HuH-7 (cell line): ENCODE measurements around the gene SLC7A6OS.

Experiments used
- DNase-seq: peaks from one replicate; pipeline ENCODE4 v3.0.0; 2011; ENCODE audit warnings: low spot score

The SLC7A6OS gene

DNA sequence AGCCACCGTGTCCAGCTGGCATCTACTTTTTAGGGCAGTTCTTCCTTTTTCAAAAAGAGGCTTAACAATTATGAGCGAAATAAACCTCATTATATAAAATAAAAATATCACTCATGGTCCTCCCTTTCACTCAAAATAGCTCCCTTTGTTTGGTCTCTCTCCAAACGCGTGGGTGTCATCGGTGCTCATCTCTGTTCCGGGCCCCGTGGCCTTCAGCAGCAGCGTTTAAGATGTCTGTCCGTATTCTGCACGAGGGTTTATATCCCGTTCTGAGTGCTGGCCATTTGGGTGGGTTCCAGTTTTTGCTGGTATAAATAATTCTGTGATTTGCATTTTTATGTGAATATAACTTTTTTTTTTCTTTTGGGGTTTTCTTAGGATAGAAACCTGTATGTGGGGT is 33.5 kb upstream of the SLC7A6OS start:
- no peak for DNase-seq

- no peak for DNase-seq
These were observed 32.4 kb upstream of the SLC7A6OS start for GRCh38 chr16:68343137-68343536.

GRCh38 chr16:68342620-68343019 is 31.9 kb upstream of the SLC7A6OS start:
- DNase-seq = no peak

DNA sequence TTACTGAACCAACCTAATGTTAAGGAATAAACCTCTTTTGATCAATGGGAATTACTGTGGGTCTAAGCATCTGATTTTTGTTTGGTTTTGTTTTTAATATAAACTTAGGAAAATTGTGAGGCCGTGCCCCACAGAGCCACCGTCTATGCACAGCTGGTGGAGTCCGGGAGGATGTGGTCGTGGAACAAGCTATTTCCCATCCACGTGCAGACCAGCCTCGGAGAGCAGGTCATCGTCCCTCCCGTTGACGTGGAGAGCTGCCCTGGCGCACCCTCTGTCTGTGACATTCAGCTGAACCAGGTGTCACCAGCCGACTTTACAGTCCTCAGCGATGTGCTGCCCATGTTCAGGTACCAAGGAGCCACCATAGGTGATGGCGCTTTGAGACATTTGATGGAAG is 28.5 kb upstream of the SLC7A6OS start:
- DNase-seq = no peak

- DNase-seq = no peak
These were observed 27.8 kb upstream of the SLC7A6OS start for GRCh38 chr16:68338326-68339119.

GRCh38 chr16:68335175-68335574 is 24.4 kb upstream of the SLC7A6OS start:
- no peak for DNase-seq

GRCh38 chr16:68332411-68333121 is 21.8 kb upstream of the SLC7A6OS start:
- peak; percentile 59 for DNase-seq

DNA sequence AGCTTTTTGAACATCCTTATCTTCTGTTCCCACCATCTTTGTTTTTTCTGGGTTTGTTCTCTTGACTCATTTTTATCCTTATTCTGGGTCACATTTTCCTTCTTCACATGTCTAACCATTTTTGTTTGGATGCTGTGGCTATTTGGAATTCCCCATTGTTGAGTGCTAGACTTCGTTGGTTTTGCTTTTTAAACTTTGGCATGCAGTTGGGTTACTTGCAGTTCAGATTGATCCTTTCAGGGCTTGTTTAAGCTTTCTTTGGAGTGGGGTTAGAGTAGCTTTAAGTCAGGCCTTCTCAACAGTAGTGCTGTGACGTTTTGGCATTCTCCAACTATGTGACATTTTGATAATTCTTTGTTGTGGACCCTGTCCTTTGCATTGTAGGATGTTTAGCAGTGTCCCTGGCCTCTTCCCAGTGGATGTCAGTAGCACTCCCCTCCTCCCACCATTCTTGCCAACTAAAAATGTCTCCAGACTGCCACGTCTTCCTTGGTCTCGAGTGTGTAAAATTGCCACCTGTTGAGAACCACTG is 21.2 kb upstream of the SLC7A6OS start:
- DNase-seq = no peak

DNA sequence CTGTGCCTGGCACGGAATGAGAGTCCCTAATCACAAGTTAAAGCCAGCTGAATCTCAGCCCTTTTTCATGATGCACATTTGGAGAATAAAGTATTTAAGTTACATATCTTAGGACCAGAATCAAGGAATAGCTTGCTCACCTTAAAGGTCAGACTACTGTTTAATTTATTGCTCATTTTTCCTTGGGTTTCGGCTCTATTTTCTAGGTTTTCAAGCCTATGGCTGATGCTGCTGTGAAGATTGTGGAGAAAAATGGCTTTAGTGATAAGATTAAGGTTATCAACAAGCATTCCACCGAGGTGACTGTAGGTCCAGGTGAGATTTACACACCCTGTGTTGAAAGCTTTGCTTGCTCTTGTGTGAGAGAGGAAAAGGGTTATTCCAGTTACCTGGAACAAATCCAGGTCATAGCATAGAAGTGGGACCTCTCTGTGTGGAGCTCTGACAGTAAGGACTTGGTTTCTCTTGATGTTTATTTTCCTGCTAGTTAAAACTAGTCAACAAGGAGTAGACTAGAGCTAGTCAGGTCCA is 18.2 kb upstream of the SLC7A6OS start:
- no peak for DNase-seq

DNA sequence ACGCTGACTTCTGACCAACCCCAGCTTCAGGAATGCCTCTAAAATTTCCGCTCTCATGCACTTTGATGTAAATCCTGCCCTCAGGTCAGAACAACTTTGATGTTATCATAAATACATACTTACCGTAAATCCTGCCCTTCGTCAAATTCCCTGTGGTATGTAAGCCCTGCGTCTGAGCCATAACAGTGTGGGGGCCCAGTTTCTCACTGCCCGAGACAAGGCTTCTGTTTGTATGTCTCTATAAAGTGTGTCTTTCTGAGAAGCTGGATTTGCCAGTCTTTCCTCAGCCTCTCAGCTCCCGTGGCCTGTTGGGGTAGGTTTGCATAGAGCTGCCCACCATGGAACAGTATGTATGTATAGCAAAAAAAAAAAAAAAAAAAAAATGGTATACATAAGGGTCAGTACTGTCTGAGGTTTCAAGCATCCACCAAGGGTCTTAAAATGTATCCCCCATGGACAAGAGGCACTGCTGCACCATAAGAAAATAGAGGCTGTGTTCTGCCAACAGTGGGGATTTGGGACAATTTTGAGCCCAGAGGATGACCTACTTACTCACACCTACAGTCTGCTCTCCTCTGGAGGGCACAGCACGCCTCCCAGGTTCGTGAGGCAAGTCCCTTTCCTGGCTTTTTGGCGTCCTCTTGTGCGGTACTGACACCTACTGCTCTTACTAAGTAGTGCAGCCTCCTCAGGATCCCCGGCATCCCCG is 17.6 kb upstream of the SLC7A6OS start:
- peak; percentile 90 for DNase-seq

DNA sequence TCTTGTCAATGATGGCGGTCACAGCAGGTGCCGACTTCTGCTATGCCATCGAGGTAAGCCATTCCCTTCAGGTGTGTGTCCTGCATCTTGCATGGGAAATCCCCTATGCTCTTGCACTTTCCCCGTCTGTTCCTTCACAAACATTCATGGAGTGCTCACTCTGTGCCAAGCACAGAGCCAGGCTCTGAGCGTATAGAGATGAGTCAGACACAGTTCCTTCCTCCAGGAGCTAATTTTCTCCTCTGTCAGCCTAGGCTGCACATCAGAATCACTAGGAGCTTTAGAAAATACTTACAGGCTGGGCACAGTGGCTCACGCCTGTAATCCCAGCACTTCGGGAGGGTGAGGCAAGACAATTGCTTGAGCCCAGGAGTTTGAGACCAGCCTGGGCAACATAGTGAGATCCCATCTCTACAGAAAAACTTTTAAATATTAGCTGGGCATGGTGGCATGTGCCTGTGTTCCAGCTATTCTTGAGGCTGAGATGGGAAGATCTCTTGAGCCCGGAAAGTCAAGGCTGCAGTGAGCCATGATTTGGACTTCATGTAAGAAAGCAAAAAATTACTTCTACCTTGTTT is 14.1 kb upstream of the SLC7A6OS start:
- DNase-seq = no peak

GRCh38 chr16:68324336-68324735 is 13.6 kb upstream of the SLC7A6OS start:
- no peak for DNase-seq

DNA sequence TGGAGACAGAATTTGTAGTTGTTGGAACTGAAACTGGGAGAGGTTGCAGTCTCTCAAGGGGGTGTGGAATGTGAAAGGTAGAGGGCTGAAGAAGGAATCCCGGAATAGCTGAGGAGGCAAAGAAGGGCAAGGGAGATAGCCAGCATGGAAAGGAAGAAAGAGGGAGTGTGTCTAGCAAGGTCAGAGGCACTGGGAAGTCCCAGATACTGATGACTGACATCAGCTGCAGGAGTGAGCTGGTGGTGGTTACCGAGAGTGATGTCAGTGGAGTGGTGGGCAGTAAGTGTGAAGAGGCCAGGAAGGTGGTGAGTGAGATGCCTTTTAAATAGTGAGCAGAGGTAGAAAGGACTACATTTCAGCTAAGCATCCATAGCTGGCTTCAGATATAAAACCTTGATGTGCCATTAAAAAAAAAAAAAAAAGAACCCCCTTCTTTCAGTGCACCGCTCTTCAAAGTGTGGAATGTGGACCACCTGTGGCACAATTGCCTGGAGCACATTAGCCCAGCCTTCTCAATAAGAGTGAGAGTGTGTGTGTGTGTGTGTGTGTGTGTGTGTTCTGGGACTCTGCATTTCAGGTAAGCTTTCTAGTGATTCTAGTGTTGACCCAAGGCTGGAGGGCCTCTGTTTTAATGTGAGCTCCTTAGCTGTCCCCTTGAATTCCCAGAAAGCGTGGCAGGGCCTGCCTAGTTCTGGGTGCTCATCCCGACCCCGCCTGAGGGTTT is 8.6 kb upstream of the SLC7A6OS start:
- DNase-seq = no peak

DNA sequence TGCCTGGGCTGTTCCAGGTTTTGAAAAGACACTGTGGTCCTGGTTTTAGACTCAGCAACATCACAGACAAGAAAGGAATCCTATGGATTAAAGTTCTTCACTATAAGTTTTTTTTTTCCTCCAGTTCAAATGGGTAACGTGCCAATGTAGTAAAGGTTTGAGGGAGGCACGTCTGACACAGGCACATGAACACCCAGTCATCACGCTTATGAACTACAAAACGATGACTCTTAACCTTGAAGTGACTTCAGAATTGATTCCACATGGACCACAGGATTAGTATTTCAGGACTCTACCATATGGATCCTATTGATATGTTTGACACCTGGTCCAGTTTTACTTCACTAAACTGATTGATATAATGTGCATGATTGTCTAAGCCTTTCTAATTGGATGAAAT is 2.4 kb upstream of the SLC7A6OS start:
- DNase-seq = no peak

DNA sequence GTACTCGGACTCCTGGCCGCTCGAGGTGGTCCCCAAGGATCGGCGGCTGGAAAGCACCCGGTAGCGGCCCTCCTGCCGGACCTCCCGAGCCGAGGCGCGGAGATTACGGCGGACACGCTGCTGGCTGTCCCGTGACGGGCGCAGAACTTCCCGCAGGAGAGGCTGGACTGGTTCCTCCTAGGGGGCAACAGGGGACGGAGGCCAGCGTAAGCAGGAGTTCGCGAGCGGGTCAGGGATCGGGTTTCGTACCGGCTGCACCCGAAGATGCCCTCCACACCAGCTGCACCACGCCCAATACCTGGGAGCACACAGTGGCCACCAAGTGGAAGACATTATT is 341 bp downstream of the SLC7A6OS start:
- no peak for DNase-seq

DNA sequence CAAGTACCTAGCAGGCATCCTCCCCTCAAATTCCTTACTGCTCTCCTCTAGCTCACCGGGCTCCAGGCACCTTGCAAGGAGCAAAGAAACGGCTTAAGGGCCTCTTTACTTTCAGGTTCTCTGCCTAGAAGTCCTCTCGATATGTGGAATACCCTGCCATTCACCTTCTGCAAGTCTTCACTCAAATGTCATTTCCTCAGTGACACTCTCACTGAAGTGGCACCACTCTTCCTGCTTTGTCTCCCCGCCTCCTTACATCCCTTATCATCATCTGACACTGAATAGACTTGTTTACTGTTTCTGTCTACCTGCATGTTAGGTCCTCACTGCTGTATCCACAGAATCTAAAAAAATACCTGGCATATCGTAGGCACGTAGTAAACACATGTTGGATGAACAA is 947 bp downstream of the SLC7A6OS start:
- DNase-seq = no peak

- no peak for DNase-seq
These were observed 4.1 kb downstream of the SLC7A6OS start for GRCh38 chr16:68306633-68307032.

GRCh38 chr16:68300734-68301459 is 9.8 kb downstream of the SLC7A6OS start:
- no peak for DNase-seq

- DNase-seq = no peak
These were observed 10.9 kb downstream of the SLC7A6OS start for GRCh38 chr16:68299571-68300453.
